Small intestine (tissue), 7 donors: Measurements from ENCODE around the gene SLC1A1. TPM values are rescaled to one million over a fixed set of nuclear protein-coding genes. Genes with fewer than 3 reads are reported as not detected.
A peak's percentile ranks its signal among the peaks of the same experiment; 100 is the strongest.
"Not testable (repeated sequence)": the region's sequence is repeated elsewhere in the genome, so short reads cannot be mapped to it uniquely, and the experiment has no call there.

Experiments
- DNase-seq, 2 donors: peaks; one replicate each; pipeline versions ENCODE4 v3.0.0 to v3.0.0-alpha.2; 2013
- FAIRE-seq: peaks from 2 replicates; lab custom pipeline; 2012; peaks lifted over from hg19 to GRCh38; lab: Jason Lieb, UNC
- H3K27ac ChIP-seq, 3 donors: one replicate each; pipeline ENCODE4 v1.5.1; 2013; ENCODE audit warnings: low read length in 2 of 3, mild to moderate bottlenecking in 2 of 3, control low read depth in 1 of 3, inconsistent platforms in 1 of 3, low read depth in 1 of 3, moderate library complexity in 1 of 3
- H3K27me3 ChIP-seq, 3 donors: one replicate each; pipeline ENCODE4 v1.6.1; 2013; ENCODE audit warnings: low read length in 3 of 3, inconsistent platforms in 1 of 3; ENCODE audit not compliant: control insufficient read depth in 3 of 3, insufficient read depth in 3 of 3
- H3K36me3 ChIP-seq, 3 donors: one replicate each; pipeline ENCODE4 v1.6.1; 2013; ENCODE audit warnings: low read length in 3 of 3, inconsistent platforms in 1 of 3, low read depth in 1 of 3, mild to moderate bottlenecking in 1 of 3, moderate library complexity in 1 of 3; ENCODE audit not compliant: control insufficient read depth in 3 of 3, insufficient read depth in 2 of 3
- H3K4me1 ChIP-seq, 3 donors: one replicate each; pipeline ENCODE4 v1.6.1; 2013; ENCODE audit warnings: low read length in 2 of 3, inconsistent platforms in 1 of 3, low read depth in 1 of 3, mild to moderate bottlenecking in 1 of 3, moderate library complexity in 1 of 3; ENCODE audit not compliant: control insufficient read depth in 3 of 3, insufficient read depth in 2 of 3
- H3K4me3 ChIP-seq, 3 donors: one replicate each; pipeline ENCODE4 v1.5.1; 2013; ENCODE audit warnings: low read length in 3 of 3, control low read depth in 1 of 3, inconsistent platforms in 1 of 3, low read depth in 1 of 3, mild to moderate bottlenecking in 1 of 3, moderate library complexity in 1 of 3
- H3K9me3 ChIP-seq, 2 donors: one replicate each; pipeline ENCODE4 v1.6.1; 2013; ENCODE audit warnings: low read depth in 1 of 2, low read length in 1 of 2; ENCODE audit not compliant: control insufficient read depth in 2 of 2, insufficient read depth in 1 of 2
- WGBS, 3 donors: extraction: QIAGEN DNeasy Blood & Tissue Kit; methylation state at CpG; one replicate each; pipeline ENCODE4 v1.1.7; 2013; 5-methylcytosine and 5-hydroxymethylcytosine counted together
- polyA plus RNA-seq, 4 donors: library from polyadenylated mRNA; stranded (reverse) in 3 of 4; unstranded in 1 of 4; fragments of 200-250 nt in 3 of 4; fragments of 120-200 nt in 1 of 4; gene quantifications; one replicate each; pipeline versions ENCODE4 v1.2.1 to v1.2.3, GENCODE V29; 2013
- donor health status: healthy with polysubstance abuse.
- donor health status: control.
- donor health status: control.
- donor health status: Bipolar disorder and iron deficiency.
- donor health status: healthy.

Gene SLC1A1
- polyA plus RNA-seq, 4 donors, result 21.1 to 46.4 (median 42.9) TPM

DNA sequence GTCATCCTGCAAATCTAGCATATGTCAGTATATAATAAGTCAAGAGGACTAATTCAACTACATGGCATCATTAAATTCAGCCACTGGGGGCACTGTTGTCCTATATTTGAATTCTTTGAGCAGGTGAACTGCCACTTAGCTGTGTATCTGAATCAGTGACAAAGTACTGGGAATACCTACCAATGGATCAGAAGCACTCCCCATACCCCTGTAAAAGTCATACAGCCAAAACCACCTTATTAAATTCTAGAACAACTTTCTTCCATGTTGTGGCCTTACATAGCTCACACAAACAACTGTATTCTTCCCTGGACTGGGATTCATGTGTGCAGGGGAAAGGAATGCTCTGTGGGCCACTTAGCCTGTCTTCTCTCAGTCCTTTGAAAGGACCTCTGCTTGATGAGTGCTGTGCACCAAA, 114.4 kb downstream of the SLC1A1 start:
- no peaks in the 10 kb centered on the region for H3K9me3 ChIP-seq
- no peaks in the 10 kb centered on the region for H3K27me3 ChIP-seq
- peaks cover 0 to 16% (median 3%) of the 10 kb centered on the region in 3 donors for H3K36me3 ChIP-seq
- FAIRE-seq (no peak), DNase-seq (peak; percentile 86 to 87)
- H3K27ac ChIP-seq, result no peak overlapping the region
- no peak overlapping the region for H3K4me3 ChIP-seq
- H3K4me1 ChIP-seq, result no peaks in the 10 kb centered on the region

DNA sequence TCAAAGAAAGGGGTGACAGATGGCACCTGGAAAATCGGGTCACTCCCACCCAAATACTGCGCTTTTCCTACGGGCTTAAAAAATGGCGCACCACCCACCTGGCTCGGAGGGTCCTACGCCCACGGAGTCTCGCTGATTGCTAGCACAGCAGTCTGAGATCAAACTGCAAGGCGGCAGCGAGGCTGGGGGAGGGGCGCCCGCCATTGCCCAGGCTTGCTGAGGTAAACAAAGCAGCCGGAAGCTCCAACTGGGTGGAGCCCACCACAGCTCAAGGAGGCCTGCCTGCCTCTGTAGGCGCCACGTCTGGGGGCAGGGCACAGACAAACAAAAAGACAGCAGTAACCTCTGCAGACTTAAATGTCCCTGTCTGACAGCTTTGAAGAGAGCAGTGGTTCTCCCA, 115.8 kb downstream of the SLC1A1 start:
- not testable (repeated sequence) for H3K27me3 ChIP-seq, H3K4me3 ChIP-seq, DNase-seq, H3K4me1 ChIP-seq, H3K27ac ChIP-seq, FAIRE-seq, H3K9me3 ChIP-seq
- 68 to 90% (median 76%) methylated on average over 7 to 15 of the region's 15 CpGs for WGBS, 3 donors
- H3K36me3 ChIP-seq, result peaks cover 0 to 16% (median 3%) of the 10 kb centered on the region in 3 donors

DNA sequence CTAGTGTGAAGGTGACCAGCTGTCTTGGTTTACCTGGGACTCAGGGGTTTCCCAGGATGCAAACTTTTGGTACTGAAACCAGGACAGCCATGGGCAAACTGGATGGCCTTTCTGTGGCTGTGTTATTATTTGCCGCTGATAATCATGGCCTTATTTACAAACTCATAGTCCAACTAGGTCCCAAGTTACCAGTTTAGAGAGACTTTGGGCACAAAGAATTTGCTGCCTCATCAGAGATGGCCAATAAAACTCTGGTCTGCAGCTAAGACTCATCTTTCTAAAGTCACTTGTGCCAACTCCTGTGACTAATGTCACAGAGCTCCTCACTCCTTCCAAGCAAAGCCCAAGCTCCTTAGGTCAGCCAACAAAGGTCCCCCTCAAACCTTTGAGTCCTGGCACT, 124.4 kb downstream of the SLC1A1 start:
- no peak for FAIRE-seq
- DNase-seq, result no peak
- WGBS, 3 donors, result 93 to 97% (median 95%) methylated on average over 1 of the region's 1 CpG
- no peak overlapping the region for H3K27ac ChIP-seq
- no peaks in the 10 kb centered on the region for H3K27me3 ChIP-seq
- H3K4me3 ChIP-seq, result no peak overlapping the region
- H3K9me3 ChIP-seq, result no peaks in the 10 kb centered on the region
- peaks cover 0 to 20% (median 2%) of the 10 kb centered on the region in 3 donors for H3K36me3 ChIP-seq
- no peaks in the 10 kb centered on the region for H3K4me1 ChIP-seq

DNA sequence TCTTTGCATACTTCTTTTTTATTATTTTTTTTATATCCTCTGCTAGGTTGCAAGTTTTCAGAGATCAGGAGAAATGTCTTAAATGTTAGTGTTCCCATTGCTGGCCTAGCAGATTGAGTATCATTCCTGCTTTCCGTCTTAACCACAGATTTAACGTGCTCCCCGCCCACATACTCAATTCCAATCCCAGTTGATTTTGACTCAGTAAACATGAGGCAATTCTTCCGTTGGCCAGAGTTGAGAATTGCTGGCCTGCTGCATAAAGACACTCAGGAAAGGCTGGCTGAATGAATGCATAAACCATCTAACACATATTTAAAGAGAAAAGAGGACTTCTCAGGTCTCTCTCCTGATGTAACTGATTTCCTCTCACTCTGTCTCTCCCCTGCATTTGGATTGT, 125.0 kb downstream of the SLC1A1 start:
- DNase-seq (no peak), FAIRE-seq (no peak)
- 61 to 90% (median 77%) methylated on average over 4 of the region's 4 CpGs for WGBS, 3 donors
- H3K36me3 ChIP-seq, result peaks cover 0 to 26% (median 2%) of the 10 kb centered on the region in 3 donors
- no peaks in the 10 kb centered on the region for H3K27me3 ChIP-seq
- no peak overlapping the region for H3K27ac ChIP-seq
- H3K4me3 ChIP-seq, result no peak overlapping the region
- H3K4me1 ChIP-seq, result no peaks in the 10 kb centered on the region
- H3K9me3 ChIP-seq, result no peaks in the 10 kb centered on the region

DNA sequence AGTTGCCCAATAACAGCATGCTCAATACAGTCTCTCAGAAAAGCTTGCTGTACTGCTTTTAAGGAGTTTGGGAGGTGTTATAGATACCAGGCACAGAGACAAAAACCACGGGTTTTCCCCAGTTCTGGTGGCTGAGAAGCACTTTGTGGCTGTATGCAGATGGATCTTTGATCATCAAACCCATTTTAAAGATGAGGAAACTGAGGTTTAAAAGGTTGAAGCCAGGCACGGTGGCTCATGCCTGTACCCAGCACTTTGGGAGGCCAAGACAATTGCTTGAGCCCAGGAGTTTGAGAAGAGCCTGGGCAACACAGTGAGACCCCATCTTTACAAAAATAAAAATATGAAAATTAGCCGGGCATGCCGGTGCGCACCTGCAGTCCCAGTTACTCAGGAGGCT, 125.5 kb downstream of the SLC1A1 start:
- FAIRE-seq, result no peak
- 82 to 90% (median 85%) methylated on average over 5 of the region's 5 CpGs for WGBS, 3 donors
- H3K36me3 ChIP-seq, result peaks cover 0 to 28% (median 2%) of the 10 kb centered on the region in 3 donors

DNA sequence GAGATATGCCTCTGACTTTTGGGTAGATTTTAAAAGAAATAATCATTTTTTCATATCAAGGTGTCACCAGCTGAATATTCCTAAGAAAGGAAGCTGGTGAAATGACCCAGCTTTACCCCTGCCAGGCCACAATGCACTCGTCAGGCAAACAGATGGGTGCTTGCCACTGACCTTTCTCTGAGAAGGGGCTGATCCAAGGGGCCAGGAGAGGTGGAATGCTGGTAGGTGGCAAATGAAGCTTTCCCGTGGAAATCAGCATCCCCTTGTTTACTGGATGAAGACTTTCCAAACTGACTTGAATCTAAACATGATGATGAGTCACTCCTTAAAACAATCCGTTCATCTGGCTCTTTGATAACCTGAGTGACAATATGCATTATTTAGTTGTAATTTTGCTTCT, 127.5 kb downstream of the SLC1A1 start:
- Histone ChIP-seq H3K27ac (no peak overlapping the region), H3K36me3 (peaks cover 0 to 32% (median 0%) of the 10 kb centered on the region in 3 donors), H3K4me1 (no peaks in the 10 kb centered on the region), H3K27me3 (no peaks in the 10 kb centered on the region), H3K9me3 (no peaks in the 10 kb centered on the region), H3K4me3 (no peak overlapping the region)
- FAIRE-seq (no peak), DNase-seq (no peak)
- 60 to 69% (median 67%) methylated on average over 3 of the region's 3 CpGs for WGBS, 3 donors

More for the DNA sequence above, 125.5 kb downstream of the SLC1A1 start:
- no peaks in the 10 kb centered on the region for H3K4me1 ChIP-seq
- no peaks in the 10 kb centered on the region for H3K9me3 ChIP-seq
- DNase-seq, result no peak
- no peaks in the 10 kb centered on the region for H3K27me3 ChIP-seq
- H3K4me3 ChIP-seq, result no peak overlapping the region
- H3K27ac ChIP-seq, result no peak overlapping the region

DNA sequence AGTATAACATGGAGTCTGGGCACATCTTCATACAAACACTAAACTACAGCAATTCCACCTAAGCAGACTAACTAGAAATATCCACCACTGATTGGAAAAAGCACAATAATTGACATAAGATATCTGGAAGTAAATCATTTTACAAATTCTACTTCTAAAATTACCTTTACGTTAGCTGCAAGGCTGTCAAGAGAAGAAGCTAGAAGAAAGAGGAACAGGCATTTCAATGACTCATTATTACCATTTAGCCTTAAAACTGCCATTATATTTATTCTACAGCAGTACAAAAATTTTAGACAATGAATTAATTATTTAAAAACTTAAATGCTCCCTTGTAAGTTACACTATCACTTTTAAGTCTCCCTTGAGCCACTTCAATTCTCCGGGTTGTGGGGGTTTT, 128.4 kb downstream of the SLC1A1 start:
- no peaks in the 10 kb centered on the region for H3K27me3 ChIP-seq
- peaks cover 0 to 27% (median 0%) of the 10 kb centered on the region in 3 donors for H3K36me3 ChIP-seq
- FAIRE-seq (no peak), DNase-seq (no peak)
- H3K4me1 ChIP-seq, result no peaks in the 10 kb centered on the region
- H3K9me3 ChIP-seq, result no peaks in the 10 kb centered on the region
- H3K27ac ChIP-seq, result no peak overlapping the region
- 85 to 96% (median 86%) methylated on average over 2 of the region's 2 CpGs for WGBS, 3 donors
- no peak overlapping the region for H3K4me3 ChIP-seq

DNA sequence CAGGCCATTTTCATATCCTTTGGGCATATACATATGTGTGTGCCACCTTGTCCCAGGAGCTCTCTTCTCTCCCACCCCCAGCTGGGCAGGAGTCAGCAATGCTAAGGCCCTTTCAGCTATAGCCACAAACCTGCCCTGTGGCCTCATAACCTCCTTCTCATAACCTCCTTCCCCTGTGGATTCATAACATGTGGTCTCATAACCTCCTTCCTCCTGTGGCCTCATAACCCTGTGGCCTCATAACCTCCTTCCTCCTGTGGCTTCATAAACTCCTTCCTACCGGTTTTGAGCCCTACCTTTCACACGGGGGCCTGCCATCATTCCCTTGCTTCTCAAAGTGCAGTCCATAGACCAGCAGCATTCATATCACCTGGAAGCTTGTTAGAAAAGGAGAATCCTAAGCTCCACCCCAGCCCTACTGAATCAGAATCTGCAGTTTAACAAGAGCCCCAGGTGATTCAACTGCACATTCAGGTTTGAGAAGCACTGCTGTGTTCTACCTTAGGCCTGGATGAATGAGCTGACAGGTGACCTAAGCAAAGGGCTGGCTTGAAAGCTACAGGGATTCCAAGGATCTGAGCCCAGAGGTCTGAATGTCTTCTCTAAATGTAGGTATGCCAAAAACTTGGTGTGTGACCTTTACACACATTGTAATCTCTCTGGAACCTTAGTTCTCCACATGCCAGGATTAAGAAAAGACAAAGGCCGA, 129.9 kb downstream of the SLC1A1 start:
- Histone ChIP-seq H3K9me3 (no peaks in the 10 kb centered on the region), H3K4me1 (no peaks in the 10 kb centered on the region), H3K4me3 (no peak overlapping the region), H3K27ac (no peak overlapping the region), H3K27me3 (no peaks in the 10 kb centered on the region), H3K36me3 (peaks cover 0 to 24% (median 0%) of the 10 kb centered on the region in 3 donors)
- 70 to 87% (median 72%) methylated on average over 3 of the region's 3 CpGs for WGBS, 3 donors
- DNase-seq (peak in 1 of 2 donors; percentile 5), FAIRE-seq (no peak)
